Loucy (cell line): ENCODE results near the gene OVCH1.

Experiments
- CTCF ChIP-seq: fragments of 200-600 bp; sonication (generic); conservative IDR thresholded peaks from 2 replicates; pipeline ENCODE4 v1.5.1; 2014; ENCODE audit warnings: mild to moderate bottlenecking, antibody characterized with exemption, low read length
- EZH2phosphoT487 ChIP-seq: fragments of 200-600 bp; IDR thresholded peaks from 2 replicates; pipeline ENCODE4 v1.6.1; 2018; ENCODE audit warnings: antibody characterized with exemption, mild to moderate bottlenecking, moderate library complexity, borderline replicate concordance

GRCh38 chr12:29437575-29437974 is 59.9 kb downstream of the OVCH1 start:
- TF ChIP-seq CTCF (no peak), EZH2phosphoT487 (no peak)
